SK-N-SH (cell line): ENCODE measurements around the gene GNPDA2. TPM values are rescaled to one million over a fixed set of nuclear protein-coding genes. Genes with fewer than 3 reads are reported as not detected.
A peak's percentile ranks its signal among the peaks of the same experiment; 100 is the strongest.

Experiments used
- CTCF ChIA-PET: fragments of 300-600, 350-600 bp; formaldehyde crosslinking; extraction: SDS; loops from one replicate; lab custom pipeline; 2021; lab: Yijun Ruan, JAX
- POLR2A ChIA-PET: fragments of 350-600 bp; sonication (Branson Sonifier 250); formaldehyde crosslinking; extraction: SDS; loops from one replicate; lab custom pipeline; 2020; ENCODE audit warnings: antibody characterized with exemption, inconsistent platforms; lab: Yijun Ruan, JAX
- DNase-seq: peaks from one replicate; pipeline ENCODE4 v3.0.0; 2012
- H2AFZ ChIP-seq: fragments of 200-600 bp; sonication (generic); 2 replicates; pipeline ENCODE4 v1.8.1; 2016; ENCODE audit warnings: antibody characterized with exemption, mild to moderate bottlenecking, low read depth
- H3F3A ChIP-seq: fragments of 200-600 bp; sonication (generic); replicated peaks from 2 replicates; pipeline ENCODE3; 2016; ENCODE audit warnings: antibody characterized with exemption, mild to moderate bottlenecking; ENCODE audit not compliant: insufficient read depth
- H3K27ac ChIP-seq, 2 experiments: fragments of 200-500 bp in 1 of 2; fragments of 200-600 bp in 1 of 2; sonication (Bioruptor generic) in 1 of 2; sonication (generic), shearing (Covaris generic) in 1 of 2; 2 replicates each; pipeline versions ENCODE4 v1.5.1 to v1.6.1; 2014 to 2016; ENCODE audit warnings: low read depth in 2 of 2, inconsistent platforms in 1 of 2, low read length in 1 of 2, mild to moderate bottlenecking in 1 of 2, mixed read lengths in 1 of 2
- H3K27me3 ChIP-seq: fragments of 200-600 bp; sonication (generic), shearing (Covaris generic); 2 replicates; pipeline ENCODE4 v1.6.1; 2016; ENCODE audit warnings: mixed run types; ENCODE audit not compliant: insufficient read depth
- H3K36me3 ChIP-seq, 2 experiments: fragments of 200-500 bp in 1 of 2; fragments of 200-600 bp in 1 of 2; sonication (Bioruptor generic) in 1 of 2; sonication (generic) in 1 of 2; replicated peaks in 1 of 2; 2 replicates each; pipeline versions ENCODE3 to v1.5.1; 2014 to 2016; ENCODE audit warnings: low read length in 1 of 2, mild to moderate bottlenecking in 1 of 2; ENCODE audit not compliant: insufficient read depth in 2 of 2, control insufficient read depth in 1 of 2
- H3K4me1 ChIP-seq, 2 experiments: fragments of 200-500 bp in 1 of 2; fragments of 200-600 bp in 1 of 2; sonication (Bioruptor generic) in 1 of 2; sonication (generic), shearing (Covaris generic) in 1 of 2; 2 replicates each; pipeline versions ENCODE4 v1.5.1 to v1.6.1; 2014 to 2016; ENCODE audit warnings: low read depth in 1 of 2, low read length in 1 of 2, mixed run types in 1 of 2; ENCODE audit not compliant: insufficient read depth in 2 of 2, control insufficient read depth in 1 of 2
- H3K4me2 ChIP-seq: fragments of 200-600 bp; sonication (generic), shearing (Covaris generic); 2 replicates; pipeline ENCODE4 v1.6.1; 2017; ENCODE audit warnings: mixed run types
- H3K4me3 ChIP-seq, 2 experiments: fragments of 200-500 bp in 1 of 2; fragments of 200-600 bp in 1 of 2; sonication (Bioruptor generic) in 1 of 2; sonication (generic), shearing (Covaris generic) in 1 of 2; 2 replicates each; pipeline versions ENCODE4 v1.5.1 to v1.8.1; 2014 to 2016; ENCODE audit warnings: low read depth in 2 of 2, inconsistent platforms in 1 of 2, low read length in 1 of 2, mild to moderate bottlenecking in 1 of 2, mixed read lengths in 1 of 2, moderate library complexity in 1 of 2
- H3K79me2 ChIP-seq: fragments of 200-600 bp; sonication (generic); 2 replicates; pipeline ENCODE4 v1.8.1; 2017; ENCODE audit warnings: mild to moderate bottlenecking; ENCODE audit not compliant: insufficient read depth
- H3K9ac ChIP-seq: fragments of 200-600 bp; sonication (generic); 2 replicates; pipeline ENCODE4 v1.6.1; 2017; ENCODE audit warnings: mixed run types
- H3K9me2 ChIP-seq: fragments of 200-600 bp; sonication (generic); 2 replicates; pipeline ENCODE4 v1.6.1; 2017; ENCODE audit warnings: mixed run types
- H3K9me3 ChIP-seq: fragments of 200-600 bp; sonication (generic); 2 replicates; pipeline ENCODE4 v1.6.1; 2017; ENCODE audit warnings: mixed run types, mild to moderate bottlenecking, moderate library complexity
- H4K20me1 ChIP-seq: fragments of 200-600 bp; sonication (generic); 2 replicates; pipeline ENCODE4 v1.6.1; 2017; ENCODE audit warnings: mild to moderate bottlenecking, mixed run types; ENCODE audit not compliant: insufficient read depth
- CTCF ChIP-seq: fragments of 200-600 bp; sonication (generic); IDR thresholded peaks from 2 replicates; pipeline ENCODE4 v1.6.1; 2017; ENCODE audit warnings: antibody characterized with exemption, mild to moderate bottlenecking, moderate library complexity
- FOXJ3 ChIP-seq: sonication (generic); formaldehyde crosslinking; IDR thresholded peaks from 2 replicates; pipeline ENCODE4 v1.5.1; 2020; ENCODE audit warnings: mild to moderate bottlenecking, missing genetic modification reagents
- FOXM1 ChIP-seq: IDR thresholded peaks from 2 replicates; pipeline ENCODE4 v1.4.0; 2012; ENCODE audit warnings: low read depth, mild to moderate bottlenecking
- GABPA ChIP-seq: IDR thresholded peaks from 2 replicates; pipeline ENCODE4 v1.4.0; 2012; ENCODE audit warnings: low read depth, mild to moderate bottlenecking
- IRF3 ChIP-seq: fragments of 150-350 bp; IDR thresholded peaks from 2 replicates; pipeline ENCODE4 v1.6.1; 2016; ENCODE audit warnings: mild to moderate bottlenecking, low read depth, low read length
- MXI1 ChIP-seq: IDR thresholded peaks from 2 replicates; pipeline ENCODE4 v1.6.1; 2012; ENCODE audit warnings: mild to moderate bottlenecking, low read depth, low read length, improper control_type of control experiment
- RAD21 ChIP-seq: IDR thresholded peaks from 2 replicates; pipeline ENCODE4 v1.6.1; 2012; ENCODE audit warnings: mild to moderate bottlenecking, low read length
- TCF12 ChIP-seq: IDR thresholded peaks from 2 replicates; pipeline ENCODE4 v1.4.0; 2012
- TEAD4 ChIP-seq: IDR thresholded peaks from 2 replicates; pipeline ENCODE4 v1.4.0; 2012; ENCODE audit warnings: mild to moderate bottlenecking, borderline replicate concordance; ENCODE audit not compliant: insufficient read depth
- WGBS: methylation state at CpG from one replicate; pipeline ENCODE4 v1.1.6; 2017; ENCODE audit warnings: low lambda C conversion rate; 5-methylcytosine and 5-hydroxymethylcytosine counted together
- polyA plus RNA-seq, 3 experiments: library from polyadenylated mRNA; depleted of rRNA; stranded (reverse); fragments of >200 nt; gene quantifications; 2 replicates each; pipeline ENCODE4 v1.2.3, GENCODE V29; 2012

The GNPDA2 gene
- polyA plus RNA-seq, 1 of the 3 experiments (the other 2 are of a cell fraction): 7.8 TPM

GRCh38 chr4:44765116-44765515 lies 38.8 kb upstream of the GNPDA2 start:
- no peak for DNase-seq
- no peaks in the 10 kb centered on the region for H3K9me3 ChIP-seq
- no peak for TF ChIP-seq TCF12
- TF ChIP-seq FOXJ3 (CRISPR knock-in tag): no peak
- TF ChIP-seq, all 33 proteins: peak for 0
- WGBS: 36% methylated on average over 4 of the region's 4 CpGs
- Histone ChIP-seq H3K4me1 (no peaks in the 10 kb centered on the region), H2AFZ (no peak overlapping the region), H3K4me2 (no peak overlapping the region), H3K27me3 (no peaks in the 10 kb centered on the region), H3K36me3 (no peaks in the 10 kb centered on the region), H3K27ac (no peak overlapping the region), H4K20me1 (no peaks in the 10 kb centered on the region), H3K9me2 (no peaks in the 10 kb centered on the region), H3K79me2 (no peaks in the 10 kb centered on the region), H3K4me3 (no peak overlapping the region), H3F3A (no peaks in the 10 kb centered on the region), H3K9ac (no peak overlapping the region)
- POLR2A ChIA-PET: no interaction called here
- CTCF ChIA-PET: no interaction called here

- Histone ChIP-seq H2AFZ (no peak overlapping the region), H3F3A (no peaks in the 10 kb centered on the region), H3K9me2 (no peaks in the 10 kb centered on the region), H3K4me3 (no peak overlapping the region), H3K79me2 (no peaks in the 10 kb centered on the region), H3K36me3 (no peaks in the 10 kb centered on the region), H3K27ac (no peak overlapping the region), H4K20me1 (no peaks in the 10 kb centered on the region), H3K9me3 (no peaks in the 10 kb centered on the region), H3K27me3 (no peaks in the 10 kb centered on the region), H3K4me1 (no peaks in the 10 kb centered on the region), H3K4me2 (no peak overlapping the region), H3K9ac (no peak overlapping the region)
- POLR2A ChIA-PET: no interaction called here
- DNase-seq: no peak
- CTCF ChIA-PET: interaction anchor here (1.1 to 2.2 kb wide), 5 partner anchors 10 to 692 kb away, joined by 3 to 11 read pairs (median 5); no protein-coding TSS in a partner anchor
- TF ChIP-seq GABPA (no peak), IRF3 (no peak), MXI1 (no peak), FOXM1 (no peak)
- 3% methylated on average over 2 of the region's 2 CpGs for WGBS
Observed at GRCh38 chr4:44761306-44761705, 35.0 kb upstream of the GNPDA2 start.

DNA sequence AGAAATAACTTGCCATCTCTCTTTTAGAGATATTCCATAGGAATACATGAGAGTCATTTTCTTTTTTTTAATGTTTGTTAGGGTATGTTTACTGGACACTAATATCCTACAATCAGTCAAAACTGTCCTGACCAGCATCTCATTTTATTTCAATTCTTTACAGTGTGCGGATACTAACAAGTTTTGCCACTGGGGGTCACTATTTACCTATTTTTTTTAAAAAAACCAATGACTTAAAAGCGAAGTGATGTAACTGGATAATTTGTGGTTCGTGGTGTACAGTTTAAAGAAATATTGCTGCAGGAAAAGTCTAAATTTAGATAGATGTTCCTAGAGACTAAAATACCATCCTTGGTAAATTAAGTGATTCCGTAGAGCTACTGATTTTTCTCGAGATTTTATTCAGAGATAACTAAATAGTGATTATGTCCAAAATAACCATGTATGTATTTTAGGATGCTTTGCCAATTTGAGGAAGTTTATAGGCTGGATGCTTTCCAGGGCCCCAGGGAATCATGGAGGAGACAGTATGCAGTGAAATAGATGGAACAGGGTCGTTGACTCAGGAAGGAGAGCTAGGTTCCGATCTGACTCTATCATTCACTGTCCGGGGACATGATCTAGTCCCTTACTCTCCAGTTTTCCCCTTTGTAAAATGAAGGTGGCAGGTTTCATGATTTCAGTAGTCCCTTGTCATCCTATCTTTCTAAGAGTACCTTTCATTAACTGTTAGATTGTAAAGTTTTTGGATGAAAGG lies 34.0 kb upstream of the GNPDA2 start:
- H2AFZ ChIP-seq: no peak overlapping the region
- CTCF ChIA-PET: interaction anchor here (0.6 to 2.2 kb wide), 25 partner anchors 8 to 1888 kb away, joined by 3 to 13 read pairs (median 3); no protein-coding TSS in a partner anchor
- no peaks in the 10 kb centered on the region for H3F3A ChIP-seq
- no peaks in the 10 kb centered on the region for H3K9me3 ChIP-seq
- H4K20me1 ChIP-seq: no peaks in the 10 kb centered on the region
- H3K27me3 ChIP-seq: no peaks in the 10 kb centered on the region
- no peak overlapping the region for H3K9ac ChIP-seq
- POLR2A ChIA-PET: no interaction called here
- no peak overlapping the region for H3K4me2 ChIP-seq
- WGBS: 23% methylated on average over 8 of the region's 8 CpGs
- DNase-seq: peak; percentile 15
- H3K9me2 ChIP-seq: no peaks in the 10 kb centered on the region
- no peak overlapping the region for H3K27ac ChIP-seq
- no peaks in the 10 kb centered on the region for H3K4me1 ChIP-seq
- H3K4me3 ChIP-seq: no peak overlapping the region; a peak in 1 of 4 replicates
- TF ChIP-seq CTCF: peak; percentile 71
- peak; percentile 68 for TF ChIP-seq RAD21
- no peak for TF ChIP-seq TEAD4
- TF ChIP-seq, all 33 proteins: peak for 2
- H3K79me2 ChIP-seq: no peaks in the 10 kb centered on the region
- H3K36me3 ChIP-seq: no peaks in the 10 kb centered on the region
